Ascending aorta (tissue), 2 donors: ENCODE data around the gene TJP2. TPM values are rescaled to one million over a fixed set of nuclear protein-coding genes. Genes with fewer than 3 reads are reported as not detected.
A peak's percentile ranks its signal among the peaks of the same experiment; 100 is the strongest.

ENCODE experiments used
- DNase-seq, 2 donors: peaks; one replicate each; pipeline ENCODE4 v3.0.0-alpha.2; 2019; ENCODE audit warnings: low spot score in 2 of 2
- H3K27ac ChIP-seq, 2 donors: fragments of 200-600 bp; sonication (generic); one replicate each; pipeline ENCODE4 v1.5.1; 2016 to 2017; ENCODE audit warnings: mild to moderate bottlenecking in 1 of 2
- H3K27me3 ChIP-seq: fragments of 200-600 bp; sonication (generic); one replicate; pipeline ENCODE4 v1.5.1; 2017
- H3K36me3 ChIP-seq, 2 donors: fragments of 200-600 bp; sonication (generic); one replicate each; pipeline ENCODE4 v1.5.1; 2016
- H3K4me1 ChIP-seq, 2 donors: fragments of 200-600 bp; sonication (generic); one replicate each; pipeline ENCODE4 v1.5.1; 2016 to 2017; ENCODE audit warnings: mild to moderate bottlenecking in 1 of 2
- H3K4me3 ChIP-seq, 2 donors: fragments of 200-600 bp; sonication (generic); one replicate each; pipeline ENCODE4 v1.5.1; 2016 to 2017; ENCODE audit warnings: mild to moderate bottlenecking in 1 of 2
- H3K9me3 ChIP-seq, 2 donors: fragments of 200-600 bp; sonication (generic); one replicate each; pipeline ENCODE4 v1.5.1; 2016
- intact Hi-C: fragments of 100-400 bp; cut with DNase I; formaldehyde crosslinking; loops from one replicate; pipeline ENCODE4 v1.15.1; 2023
- total RNA-seq: library from RNA; depleted of rRNA; stranded (reverse); fragments of >200 nt; gene quantifications from one replicate; pipeline ENCODE4 v1.1.0, GENCODE V29; 2016
- TF ChIP-seq, protein P1 (sequence below), 3 experiments: fragments of 200-600 bp in 2 of 3; fragments of 450-650 bp in 1 of 3; sonication (generic) in 2 of 3; IDR thresholded peaks; one replicate each; pipeline ENCODE4 v1.5.1; 2016 to 2019; ENCODE audit warnings: antibody characterized with exemption in 3 of 3, mild to moderate bottlenecking in 1 of 3, moderate library complexity in 1 of 3

TJP2 gene
- total RNA-seq, 1 donor from 2014 or later = 154 TPM

DNA sequence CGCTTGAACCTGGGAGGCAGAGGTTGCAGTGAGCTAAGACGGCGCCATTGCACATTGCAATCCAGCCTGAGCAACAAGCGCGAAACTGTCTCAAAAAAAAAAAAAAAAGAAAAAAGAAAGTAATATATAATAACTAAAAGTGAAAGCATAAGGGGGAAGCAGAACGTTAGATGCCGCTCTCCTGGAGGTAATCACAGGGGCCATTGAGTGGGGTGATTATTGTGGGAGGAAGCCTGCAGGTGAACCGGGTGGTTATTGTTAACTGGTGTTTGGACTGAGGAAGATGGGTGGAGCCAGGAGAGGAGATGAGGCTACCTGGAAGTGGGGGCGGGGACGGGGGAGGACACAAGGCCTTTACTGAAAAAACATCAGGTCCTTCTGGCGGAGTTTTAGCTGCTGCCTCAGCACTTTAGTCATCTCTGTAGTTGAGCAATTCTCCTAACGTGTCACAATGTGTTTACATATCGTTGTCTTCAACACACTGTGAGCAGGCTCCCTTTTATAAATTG, 5.3 kb upstream of the TJP2 start:
- no peak for DNase-seq
- TF ChIP-seq, protein P1, sequence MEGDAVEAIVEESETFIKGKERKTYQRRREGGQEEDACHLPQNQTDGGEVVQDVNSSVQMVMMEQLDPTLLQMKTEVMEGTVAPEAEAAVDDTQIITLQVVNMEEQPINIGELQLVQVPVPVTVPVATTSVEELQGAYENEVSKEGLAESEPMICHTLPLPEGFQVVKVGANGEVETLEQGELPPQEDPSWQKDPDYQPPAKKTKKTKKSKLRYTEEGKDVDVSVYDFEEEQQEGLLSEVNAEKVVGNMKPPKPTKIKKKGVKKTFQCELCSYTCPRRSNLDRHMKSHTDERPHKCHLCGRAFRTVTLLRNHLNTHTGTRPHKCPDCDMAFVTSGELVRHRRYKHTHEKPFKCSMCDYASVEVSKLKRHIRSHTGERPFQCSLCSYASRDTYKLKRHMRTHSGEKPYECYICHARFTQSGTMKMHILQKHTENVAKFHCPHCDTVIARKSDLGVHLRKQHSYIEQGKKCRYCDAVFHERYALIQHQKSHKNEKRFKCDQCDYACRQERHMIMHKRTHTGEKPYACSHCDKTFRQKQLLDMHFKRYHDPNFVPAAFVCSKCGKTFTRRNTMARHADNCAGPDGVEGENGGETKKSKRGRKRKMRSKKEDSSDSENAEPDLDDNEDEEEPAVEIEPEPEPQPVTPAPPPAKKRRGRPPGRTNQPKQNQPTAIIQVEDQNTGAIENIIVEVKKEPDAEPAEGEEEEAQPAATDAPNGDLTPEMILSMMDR (IDR thresholded peaks at IDR 0.05) = no peak
- no peaks in the 10 kb centered on the region for H3K36me3 ChIP-seq
- intact Hi-C loops = no loop called here
- H3K4me3 ChIP-seq = no peak overlapping the region
- no peaks in the 10 kb centered on the region for H3K9me3 ChIP-seq
- no peaks in the 10 kb centered on the region for H3K27me3 ChIP-seq
- no peak overlapping the region for H3K27ac ChIP-seq
- peaks cover 2 to 5% of the 10 kb centered on the region in 2 donors for H3K4me1 ChIP-seq

DNA sequence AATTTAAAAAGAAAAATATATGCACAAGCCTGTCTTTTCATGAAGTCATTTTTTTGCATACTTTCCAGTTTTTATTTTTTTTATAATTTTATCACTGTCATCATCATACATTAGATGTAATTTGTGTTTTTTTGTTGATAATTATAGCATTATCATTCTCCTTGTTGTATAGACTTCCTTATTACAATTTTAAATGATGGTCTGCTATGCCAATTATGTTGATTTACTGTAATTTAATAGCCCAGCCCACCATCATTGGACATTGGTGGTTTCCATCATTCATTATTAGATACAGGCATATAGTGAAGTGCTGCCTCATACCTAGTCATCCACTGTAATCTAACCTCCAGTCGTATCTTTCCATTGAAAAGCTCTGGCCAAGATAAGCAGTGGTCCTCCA, 3.8 kb upstream of the TJP2 start:
- Histone ChIP-seq H3K4me3 (no peak overlapping the region), H3K4me1 (peaks cover 2 to 5% of the 10 kb centered on the region in 2 donors), H3K27ac (no peak overlapping the region), H3K27me3 (no peaks in the 10 kb centered on the region), H3K36me3 (no peaks in the 10 kb centered on the region), H3K9me3 (no peaks in the 10 kb centered on the region)
- intact Hi-C loops = no loop called here
- DNase-seq = no peak
- TF ChIP-seq, protein P1 (IDR thresholded peaks at IDR 0.05) = no peak

DNA sequence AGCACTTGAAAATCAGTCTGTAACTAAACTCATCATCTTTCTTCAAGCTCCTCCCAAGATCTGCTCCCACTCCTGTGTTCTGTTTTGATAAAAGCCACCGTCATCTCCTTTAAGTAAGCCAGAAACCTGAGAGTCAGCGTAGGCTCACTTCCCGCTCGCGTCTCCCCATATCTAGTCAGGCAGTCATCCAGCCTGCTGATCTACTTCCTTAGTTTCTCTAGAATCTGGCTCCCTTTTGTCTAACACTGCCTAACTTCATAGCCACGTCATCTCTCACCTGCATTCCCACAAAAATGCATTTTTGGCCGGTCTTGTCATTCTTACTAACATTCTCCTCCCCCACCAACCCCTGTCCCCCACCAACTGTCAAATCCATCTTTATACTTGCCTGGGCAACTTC, 3.0 kb upstream of the TJP2 start:
- Histone ChIP-seq H3K27ac (no peak overlapping the region), H3K4me1 (peaks cover 5 to 7% of the 10 kb centered on the region in 2 donors), H3K36me3 (no peaks in the 10 kb centered on the region), H3K4me3 (no peak overlapping the region), H3K27me3 (no peaks in the 10 kb centered on the region), H3K9me3 (no peaks in the 10 kb centered on the region)
- intact Hi-C loops = no loop called here
- TF ChIP-seq, protein P1 (IDR thresholded peaks at IDR 0.05) = no peak
- DNase-seq = no peak

DNA sequence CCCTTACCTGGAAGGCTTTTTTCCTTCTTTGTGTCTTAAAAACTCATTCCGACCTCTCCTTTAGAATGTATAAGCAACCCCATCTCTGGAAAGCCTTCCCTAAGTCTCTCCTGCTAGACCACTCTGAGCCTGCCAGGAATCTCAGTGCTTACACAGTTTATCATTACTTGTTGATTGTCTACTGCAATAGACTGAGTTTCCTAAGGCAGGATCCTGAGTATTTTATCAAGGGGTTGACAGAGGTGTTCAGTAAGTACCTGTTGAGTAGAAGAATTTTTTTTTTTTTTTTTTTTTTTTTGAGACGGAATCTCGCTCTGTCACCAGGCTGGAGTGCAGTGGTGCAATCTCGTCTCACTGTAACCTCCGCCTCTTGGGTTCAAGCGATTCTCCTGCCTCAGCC, 2.6 kb upstream of the TJP2 start:
- Histone ChIP-seq H3K27ac (no peak overlapping the region), H3K9me3 (no peaks in the 10 kb centered on the region), H3K36me3 (no peaks in the 10 kb centered on the region), H3K4me1 (peaks cover 5 to 11% of the 10 kb centered on the region in 2 donors), H3K27me3 (no peaks in the 10 kb centered on the region), H3K4me3 (no peak overlapping the region)
- intact Hi-C loops = no loop called here
- TF ChIP-seq, protein P1 (IDR thresholded peaks at IDR 0.05) = no peak
- no peak for DNase-seq

DNA sequence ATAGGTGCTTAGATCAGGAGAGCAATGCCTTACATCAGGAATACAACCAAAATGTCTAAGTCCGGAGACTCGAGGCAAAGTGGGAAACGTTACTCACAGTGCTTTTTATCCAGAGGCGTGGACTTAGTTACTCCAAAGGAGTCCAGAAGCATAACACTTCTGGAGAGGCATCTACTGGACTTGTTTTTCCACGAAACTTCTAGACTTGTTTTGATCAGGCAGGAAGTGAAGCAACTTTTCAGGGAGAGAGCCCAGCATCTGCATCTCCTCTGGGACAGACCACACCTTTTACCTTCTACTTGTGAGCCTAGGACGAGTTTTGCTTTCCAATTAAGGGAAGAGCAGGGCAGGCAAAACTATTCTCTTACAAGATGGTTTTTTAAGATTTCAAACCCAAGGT, 1.2 kb upstream of the TJP2 start:
- TF ChIP-seq, protein P1 (IDR thresholded peaks at IDR 0.05) = no peak
- no peaks in the 10 kb centered on the region for H3K27me3 ChIP-seq
- no peak for DNase-seq
- H3K27ac ChIP-seq = peak overlapping the region; percentile 77 to 87
- H3K4me1 ChIP-seq = peaks cover 5 to 11% of the 10 kb centered on the region in 2 donors
- H3K36me3 ChIP-seq = no peaks in the 10 kb centered on the region
- H3K4me3 ChIP-seq = peak overlapping the region in 1 of 2 donors; percentile 89
- no peaks in the 10 kb centered on the region for H3K9me3 ChIP-seq
- intact Hi-C loops = loop anchor here (2.0 kb wide), 1 partner anchor 42 kb away; no protein-coding TSS in a partner anchor

DNA sequence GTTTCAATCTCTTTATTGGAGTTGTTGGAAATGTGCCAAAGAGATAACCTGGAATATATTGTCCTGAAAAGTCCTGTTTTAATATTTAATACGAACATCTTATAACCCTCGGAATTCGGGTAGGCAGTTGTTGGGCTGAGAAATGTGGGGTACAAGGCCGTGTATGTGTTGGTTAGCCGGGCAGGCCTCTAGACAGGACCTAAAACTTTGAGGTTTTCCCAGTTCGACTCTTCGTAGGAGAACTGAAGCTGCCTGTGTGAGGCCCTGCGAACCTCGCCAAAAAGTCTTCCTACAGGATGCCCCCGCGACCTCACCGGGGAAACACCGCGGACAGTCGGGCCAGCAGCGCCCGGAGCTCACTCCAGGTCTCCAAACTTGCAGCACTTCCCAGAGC, 583 bp upstream of the TJP2 start:
- H3K27ac ChIP-seq = peak overlapping the region; percentile 77 to 87
- DNase-seq = peak in 1 of 2 donors; percentile 23
- no peaks in the 10 kb centered on the region for H3K27me3 ChIP-seq
- H3K4me3 ChIP-seq = peak overlapping the region; percentile 68 to 89
- H3K9me3 ChIP-seq = no peaks in the 10 kb centered on the region
- no peaks in the 10 kb centered on the region for H3K36me3 ChIP-seq
- H3K4me1 ChIP-seq = peaks cover 5 to 16% of the 10 kb centered on the region in 2 donors
- TF ChIP-seq, protein P1 (IDR thresholded peaks at IDR 0.05) = no peak
- intact Hi-C loops = loop anchor here (2.0 kb wide), 1 partner anchor 43 kb away; no protein-coding TSS in a partner anchor
